ENCODE measurements around the gene LMAN2L.

LMAN2L gene

GRCh38 chr2:96691022-96691612 is 48.7 kb downstream of the LMAN2L start:
- no peak overlapping the region for H3K9ac ChIP-seq
- no peaks in the 10 kb centered on the region for H3K4me1 ChIP-seq (ENCODE audit: low read depth, poor library complexity, severe bottlenecking)
- no peaks in the 10 kb centered on the region for H4K20me1 ChIP-seq (ENCODE audit: insufficient read depth)
- H2AFZ ChIP-seq (ENCODE audit: low read depth) = no peak overlapping the region
- TF ChIP-seq, protein P1, sequence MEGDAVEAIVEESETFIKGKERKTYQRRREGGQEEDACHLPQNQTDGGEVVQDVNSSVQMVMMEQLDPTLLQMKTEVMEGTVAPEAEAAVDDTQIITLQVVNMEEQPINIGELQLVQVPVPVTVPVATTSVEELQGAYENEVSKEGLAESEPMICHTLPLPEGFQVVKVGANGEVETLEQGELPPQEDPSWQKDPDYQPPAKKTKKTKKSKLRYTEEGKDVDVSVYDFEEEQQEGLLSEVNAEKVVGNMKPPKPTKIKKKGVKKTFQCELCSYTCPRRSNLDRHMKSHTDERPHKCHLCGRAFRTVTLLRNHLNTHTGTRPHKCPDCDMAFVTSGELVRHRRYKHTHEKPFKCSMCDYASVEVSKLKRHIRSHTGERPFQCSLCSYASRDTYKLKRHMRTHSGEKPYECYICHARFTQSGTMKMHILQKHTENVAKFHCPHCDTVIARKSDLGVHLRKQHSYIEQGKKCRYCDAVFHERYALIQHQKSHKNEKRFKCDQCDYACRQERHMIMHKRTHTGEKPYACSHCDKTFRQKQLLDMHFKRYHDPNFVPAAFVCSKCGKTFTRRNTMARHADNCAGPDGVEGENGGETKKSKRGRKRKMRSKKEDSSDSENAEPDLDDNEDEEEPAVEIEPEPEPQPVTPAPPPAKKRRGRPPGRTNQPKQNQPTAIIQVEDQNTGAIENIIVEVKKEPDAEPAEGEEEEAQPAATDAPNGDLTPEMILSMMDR (conservative IDR thresholded peaks at IDR 0.05; ENCODE audit: low read depth, low read length) = no peak
- no peaks in the 10 kb centered on the region for H3K27me3 ChIP-seq (ENCODE audit: insufficient read depth, low read depth)
- no peaks in the 10 kb centered on the region for H3K79me2 ChIP-seq (ENCODE audit: insufficient read depth, low read depth)
- H3K4me2 ChIP-seq = no peak overlapping the region
- H3K27ac ChIP-seq = no peak overlapping the region
- H3K4me3 ChIP-seq (IDR thresholded peaks at IDR 0.05; ENCODE audit: insufficient read depth, low read depth, low read length) = no peak overlapping the region
- H3K36me3 ChIP-seq (ENCODE audit: insufficient read depth) = no peaks in the 10 kb centered on the region

GRCh38 chr2:96690306-96691021 is 49.4 kb downstream of the LMAN2L start:
- TF ChIP-seq, protein P1 (conservative IDR thresholded peaks at IDR 0.05; ENCODE audit: low read depth, low read length) = no peak
- H3K27ac ChIP-seq = no peak overlapping the region
- H3K4me2 ChIP-seq = no peak overlapping the region
- no peak overlapping the region for H3K9ac ChIP-seq
- no peaks in the 10 kb centered on the region for H3K79me2 ChIP-seq (ENCODE audit: insufficient read depth, low read depth)
- no peaks in the 10 kb centered on the region for H3K4me1 ChIP-seq (ENCODE audit: low read depth, poor library complexity, severe bottlenecking)
- no peaks in the 10 kb centered on the region for H3K27me3 ChIP-seq (ENCODE audit: insufficient read depth, low read depth)
- H4K20me1 ChIP-seq (ENCODE audit: insufficient read depth) = no peaks in the 10 kb centered on the region
- no peak overlapping the region for H2AFZ ChIP-seq (ENCODE audit: low read depth)
- H3K36me3 ChIP-seq (ENCODE audit: insufficient read depth) = no peaks in the 10 kb centered on the region
- no peak overlapping the region for H3K4me3 ChIP-seq (IDR thresholded peaks at IDR 0.05; ENCODE audit: insufficient read depth, low read depth, low read length)

DNA sequence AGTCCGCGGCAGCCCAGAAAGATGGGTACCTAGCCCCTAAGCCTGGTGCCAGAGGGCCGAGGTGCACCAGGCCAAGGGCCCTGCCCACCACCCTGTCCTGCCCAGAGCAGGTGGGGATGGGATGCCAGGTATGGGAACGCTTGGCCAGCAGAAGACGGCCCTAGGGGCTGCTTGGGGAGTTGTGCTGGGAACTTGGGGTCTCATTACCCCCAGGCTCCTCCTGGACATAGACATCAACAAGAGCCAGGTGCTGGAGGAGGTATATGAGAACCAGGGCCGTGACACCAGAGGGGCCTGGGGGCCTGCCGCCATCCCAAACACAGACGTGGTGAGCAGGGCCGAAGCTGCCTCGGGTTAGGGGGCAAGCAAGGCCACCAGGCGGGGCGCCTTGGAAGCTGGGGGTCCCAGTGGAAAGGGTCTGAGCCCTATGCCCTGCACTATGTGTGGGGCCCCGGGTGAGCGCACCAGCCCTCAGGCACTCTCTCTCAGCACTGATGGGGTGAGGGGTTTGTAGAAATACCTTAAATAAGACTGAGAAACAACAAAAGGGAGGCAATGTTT is 50.4 kb downstream of the LMAN2L start:
- no peaks in the 10 kb centered on the region for H3K4me1 ChIP-seq (ENCODE audit: low read depth, poor library complexity, severe bottlenecking)
- H3K4me3 ChIP-seq (IDR thresholded peaks at IDR 0.05; ENCODE audit: insufficient read depth, low read depth, low read length) = no peak overlapping the region
- H3K27ac ChIP-seq = no peak overlapping the region
- no peaks in the 10 kb centered on the region for H3K79me2 ChIP-seq (ENCODE audit: insufficient read depth, low read depth)
- H3K36me3 ChIP-seq (ENCODE audit: insufficient read depth) = no peaks in the 10 kb centered on the region
- TF ChIP-seq, protein P1 (conservative IDR thresholded peaks at IDR 0.05; ENCODE audit: low read depth, low read length) = no peak
- no peaks in the 10 kb centered on the region for H3K27me3 ChIP-seq (ENCODE audit: insufficient read depth, low read depth)
- H4K20me1 ChIP-seq (ENCODE audit: insufficient read depth) = no peaks in the 10 kb centered on the region
- H3K9ac ChIP-seq = no peak overlapping the region
- H2AFZ ChIP-seq (ENCODE audit: low read depth) = no peak overlapping the region
- H3K4me2 ChIP-seq = no peak overlapping the region

- no peak overlapping the region for H2AFZ ChIP-seq (ENCODE audit: low read depth)
- no peak overlapping the region for H3K9ac ChIP-seq
- no peaks in the 10 kb centered on the region for H3K36me3 ChIP-seq (ENCODE audit: insufficient read depth)
- H3K27ac ChIP-seq = no peak overlapping the region
- no peak overlapping the region for H3K4me2 ChIP-seq
- no peaks in the 10 kb centered on the region for H4K20me1 ChIP-seq (ENCODE audit: insufficient read depth)
- H3K79me2 ChIP-seq (ENCODE audit: insufficient read depth, low read depth) = no peaks in the 10 kb centered on the region
- no peak overlapping the region for H3K4me3 ChIP-seq (IDR thresholded peaks at IDR 0.05; ENCODE audit: insufficient read depth, low read depth, low read length)
- no peaks in the 10 kb centered on the region for H3K27me3 ChIP-seq (ENCODE audit: insufficient read depth, low read depth)
- H3K4me1 ChIP-seq (ENCODE audit: low read depth, poor library complexity, severe bottlenecking) = no peaks in the 10 kb centered on the region
- TF ChIP-seq, protein P1 (conservative IDR thresholded peaks at IDR 0.05; ENCODE audit: low read depth, low read length) = no peak
Observed at GRCh38 chr2:96688649-96689430, 51.0 kb downstream of the LMAN2L start.

Measured in KMS-11 (cell line).